SK-N-SH (cell line): ENCODE measurements around the gene CFTR.

Experiments used
- CTCF ChIP-seq: fragments of 200-600 bp; sonication (generic); IDR thresholded peaks from 2 replicates; pipeline ENCODE4 v1.6.1; 2017; ENCODE audit warnings: antibody characterized with exemption, mild to moderate bottlenecking, moderate library complexity
- EZH2phosphoT487 ChIP-seq: fragments of 200-600 bp; sonication (generic); IDR thresholded peaks from 2 replicates; pipeline ENCODE4 v1.6.1; 2017; ENCODE audit warnings: low read depth, mixed run types, mild to moderate bottlenecking, antibody characterized with exemption, moderate library complexity, borderline replicate concordance
- POLR2AphosphoS5 ChIP-seq: IDR thresholded peaks from 2 replicates; pipeline ENCODE4 v1.6.1; 2012; ENCODE audit warnings: low read depth, low read length
- REST ChIP-seq: IDR thresholded peaks from 2 replicates; pipeline ENCODE4 v1.6.1; 2012; ENCODE audit warnings: mild to moderate bottlenecking, low read depth, low read length, moderate library complexity
- TEAD4 ChIP-seq: IDR thresholded peaks from 2 replicates; pipeline ENCODE4 v1.4.0; 2012; ENCODE audit warnings: mild to moderate bottlenecking, borderline replicate concordance; ENCODE audit not compliant: insufficient read depth

- no peak for TF ChIP-seq CTCF
- no peak for TF ChIP-seq EZH2phosphoT487
- TF ChIP-seq POLR2AphosphoS5: no peak
- no peak for TF ChIP-seq REST
- TF ChIP-seq TEAD4: no peak
These were observed 143.8 kb downstream of the CFTR start for GRCh38 chr7:117623606-117624005.
